Mesendoderm (in vitro differentiated cells): Measurements from ENCODE around the gene PIEZO2.
"Not testable (repeated sequence)": the region's sequence is repeated elsewhere in the genome, so short reads cannot be mapped to it uniquely, and the experiment has no call there.

Experiments
- DNase-seq: peaks from one replicate; pipeline ENCODE4 v3.0.0; 2013
- H2AK5ac ChIP-seq: 2 replicates; pipeline ENCODE4 v1.6.1; 2013; ENCODE audit warnings: low read length, inconsistent platforms
- H2BK120ac ChIP-seq: 2 replicates; pipeline ENCODE4 v1.6.1; 2013; ENCODE audit warnings: low read depth, mild to moderate bottlenecking, low read length, moderate library complexity, mixed read lengths
- H2BK15ac ChIP-seq: replicated peaks from 2 replicates; pipeline ENCODE4 v1.6.1; 2013; ENCODE audit warnings: low read depth, mild to moderate bottlenecking, moderate library complexity
- H2BK5ac ChIP-seq: 2 replicates; pipeline ENCODE4 v1.6.1; 2013; ENCODE audit warnings: low read length, inconsistent platforms
- H3K18ac ChIP-seq: 2 replicates; pipeline ENCODE4 v1.6.1; 2013; ENCODE audit warnings: mild to moderate bottlenecking, low read length, mixed read lengths
- H3K23ac ChIP-seq: one replicate; pipeline ENCODE4 v1.6.1; 2013; ENCODE audit warnings: low read length
- H3K27ac ChIP-seq: 2 replicates; pipeline ENCODE4 v1.5.1; 2013; ENCODE audit warnings: low read depth, mild to moderate bottlenecking, inconsistent platforms, low read length, moderate library complexity
- H3K27me3 ChIP-seq: 2 replicates; pipeline ENCODE4 v1.6.1; 2013; ENCODE audit warnings: low read length, control low read depth, mild to moderate bottlenecking, inconsistent platforms; ENCODE audit not compliant: insufficient read depth, poor library complexity
- H3K36me3 ChIP-seq: 2 replicates; pipeline ENCODE4 v1.6.1; 2013; ENCODE audit warnings: low read length, inconsistent platforms; ENCODE audit not compliant: control insufficient read depth, insufficient read depth
- H3K4ac ChIP-seq: one replicate; pipeline ENCODE4 v1.6.1; 2013; ENCODE audit warnings: low read depth, mild to moderate bottlenecking, low read length, moderate library complexity
- H3K4me1 ChIP-seq: 2 replicates; pipeline ENCODE4 v1.6.1; 2013; ENCODE audit warnings: low read depth, low read length, inconsistent platforms; ENCODE audit not compliant: control insufficient read depth
- H3K4me2 ChIP-seq: 2 replicates; pipeline ENCODE4 v1.6.1; 2013; ENCODE audit warnings: low read length
- H3K4me3 ChIP-seq: 2 replicates; pipeline ENCODE4 v1.5.1; 2013; ENCODE audit warnings: mild to moderate bottlenecking, low read length
- H3K56ac ChIP-seq: one replicate; pipeline ENCODE4 v1.6.1; 2013; ENCODE audit warnings: low read length
- H3K79me1 ChIP-seq: 2 replicates; pipeline ENCODE4 v1.6.1; 2013; ENCODE audit warnings: low read length, inconsistent platforms
- H3K79me2 ChIP-seq: 2 replicates; pipeline ENCODE4 v1.6.1; 2013; ENCODE audit warnings: mild to moderate bottlenecking, low read length; ENCODE audit not compliant: control insufficient read depth, insufficient read depth
- H3K9ac ChIP-seq: 2 replicates; pipeline ENCODE4 v1.6.1; 2013; ENCODE audit warnings: low read length, inconsistent platforms
- H4K5ac ChIP-seq: one replicate; pipeline ENCODE4 v1.6.1; 2013; ENCODE audit warnings: low read length
- H4K8ac ChIP-seq: one replicate; pipeline ENCODE4 v1.6.1; 2013; ENCODE audit warnings: low read depth, mild to moderate bottlenecking, control low read depth, low read length, moderate library complexity
- WGBS: extraction: QIAGEN DNeasy Blood & Tissue Kit; methylation state at CpG from one replicate; pipeline ENCODE4 v1.1.7; 2013; ENCODE audit warnings: low lambda C conversion rate, missing lambda C conversion rate; ENCODE audit not compliant: insufficient coverage; ENCODE audit errors: extremely low coverage; 5-methylcytosine and 5-hydroxymethylcytosine counted together

PIEZO2 gene

GRCh38 chr18:10637858-10638538 lies 511.4 kb downstream of the PIEZO2 start:
- H3K9ac ChIP-seq, H2AK5ac ChIP-seq: not testable (repeated sequence)

DNA sequence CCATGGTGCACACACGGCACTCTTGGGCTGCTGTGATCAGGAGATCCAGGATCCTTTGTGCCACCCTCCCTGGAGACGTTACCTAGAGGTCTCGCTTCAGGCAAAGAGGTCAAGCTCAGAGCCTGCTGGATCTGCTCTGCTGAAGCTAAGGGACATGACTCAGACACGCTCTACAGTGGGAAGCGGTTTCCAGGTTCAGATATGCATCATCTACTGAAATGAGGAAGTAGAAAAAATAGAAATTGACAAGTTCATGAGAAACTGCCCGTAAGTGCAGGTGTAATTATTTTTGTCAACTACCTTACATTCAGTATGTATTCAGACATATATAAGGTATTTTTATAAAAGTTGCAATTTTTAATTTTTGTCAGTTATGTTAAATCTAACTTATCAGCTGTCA lies 520.3 kb downstream of the PIEZO2 start:
- H2AK5ac ChIP-seq, H3K27me3 ChIP-seq, H3K27ac ChIP-seq, H3K4me1 ChIP-seq, H3K56ac ChIP-seq, H3K36me3 ChIP-seq, H3K79me2 ChIP-seq, H2BK15ac ChIP-seq, H3K79me1 ChIP-seq, H3K4me2 ChIP-seq, H3K4me3 ChIP-seq, H3K4ac ChIP-seq, H3K9ac ChIP-seq, H3K23ac ChIP-seq, H3K18ac ChIP-seq, DNase-seq, H4K5ac ChIP-seq, H2BK5ac ChIP-seq, H4K8ac ChIP-seq, H2BK120ac ChIP-seq: not testable (repeated sequence)
- WGBS, result no CpG with 5 or more reads among the region's 6 CpGs

More at GRCh38 chr18:10637858-10638538, 511.4 kb downstream of the PIEZO2 start:
- not testable (repeated sequence) for H2BK15ac ChIP-seq, H3K4me1 ChIP-seq, H2BK5ac ChIP-seq, H3K36me3 ChIP-seq, H2BK120ac ChIP-seq, H3K56ac ChIP-seq, H3K27ac ChIP-seq, H3K79me1 ChIP-seq, H4K5ac ChIP-seq, H3K18ac ChIP-seq, DNase-seq, H3K4me2 ChIP-seq, H4K8ac ChIP-seq, H3K4me3 ChIP-seq, H3K4ac ChIP-seq, H3K79me2 ChIP-seq, H3K23ac ChIP-seq, H3K27me3 ChIP-seq
- WGBS, result no CpG with 5 or more reads among the region's 11 CpGs

DNA sequence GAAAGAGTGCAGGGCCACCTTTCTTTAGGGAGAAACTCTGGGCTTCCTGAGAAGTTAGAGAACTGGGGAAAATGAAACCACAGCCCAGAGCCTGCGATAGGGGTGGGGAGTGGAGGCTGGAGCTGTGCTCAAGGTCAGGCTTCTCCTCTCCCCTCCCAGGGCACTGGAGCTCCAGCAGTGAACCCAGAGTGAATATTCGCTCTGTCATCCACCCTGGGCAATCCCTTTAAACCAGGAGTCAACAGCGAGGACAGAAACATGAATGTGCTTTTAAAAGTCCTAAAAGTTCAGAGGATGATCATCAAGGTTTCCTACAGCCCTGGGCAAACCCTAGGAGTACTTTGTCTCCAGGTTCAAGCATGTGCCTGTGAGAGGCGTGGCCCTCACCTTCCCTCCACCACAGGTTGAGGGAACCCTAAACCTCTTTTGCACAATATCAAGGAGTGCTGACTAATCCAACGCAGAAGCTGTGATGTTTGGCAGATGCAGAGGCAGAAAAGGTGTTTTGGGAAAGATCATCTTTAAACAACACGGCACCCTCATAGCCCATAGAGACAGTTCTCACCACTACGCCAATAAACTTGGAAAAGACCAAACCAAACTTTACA lies 522.7 kb downstream of the PIEZO2 start:
- H3K4ac ChIP-seq, H2AK5ac ChIP-seq: not testable (repeated sequence)

DNA sequence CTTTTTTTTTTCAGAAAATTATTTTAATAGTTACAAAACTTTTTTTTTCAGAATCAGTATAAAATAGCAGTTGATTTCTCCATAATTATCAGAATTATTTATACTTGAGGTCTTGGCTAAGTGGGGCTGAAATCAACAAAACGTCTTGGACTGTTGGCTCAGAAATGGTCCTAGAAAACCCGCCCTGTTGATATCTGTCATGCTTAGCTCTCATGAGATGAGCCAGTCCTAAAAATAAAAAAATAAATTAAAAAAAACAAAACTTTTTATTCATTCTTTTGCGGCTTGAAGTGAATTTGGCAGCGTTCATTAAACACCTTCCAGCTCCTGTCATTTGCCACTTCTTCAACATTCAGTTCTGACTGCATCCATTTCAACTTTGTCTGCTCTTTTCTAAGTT lies 525.8 kb downstream of the PIEZO2 start:
- not testable (repeated sequence) for H3K79me2 ChIP-seq, H3K4me2 ChIP-seq, H3K56ac ChIP-seq, H3K27ac ChIP-seq, H3K79me1 ChIP-seq, H2BK5ac ChIP-seq, H2AK5ac ChIP-seq, H4K5ac ChIP-seq, H3K9ac ChIP-seq, H2BK15ac ChIP-seq, H4K8ac ChIP-seq, H3K27me3 ChIP-seq, H3K36me3 ChIP-seq, H2BK120ac ChIP-seq, H3K4ac ChIP-seq, H3K4me1 ChIP-seq, H3K23ac ChIP-seq, H3K18ac ChIP-seq, H3K4me3 ChIP-seq, DNase-seq
- WGBS, result no CpG with 5 or more reads among the region's 4 CpGs

More for the DNA sequence above, 522.7 kb downstream of the PIEZO2 start:
- H3K36me3 ChIP-seq, H2BK120ac ChIP-seq, H3K79me1 ChIP-seq, DNase-seq, H4K8ac ChIP-seq, H2BK15ac ChIP-seq, H3K9ac ChIP-seq, H3K79me2 ChIP-seq, H3K27me3 ChIP-seq, H3K4me3 ChIP-seq, H2BK5ac ChIP-seq, H3K18ac ChIP-seq, H3K4me2 ChIP-seq, H3K4me1 ChIP-seq, H3K56ac ChIP-seq, H3K27ac ChIP-seq, H3K23ac ChIP-seq, H4K5ac ChIP-seq: not testable (repeated sequence)
- WGBS, result no CpG with 5 or more reads among the region's 7 CpGs

DNA sequence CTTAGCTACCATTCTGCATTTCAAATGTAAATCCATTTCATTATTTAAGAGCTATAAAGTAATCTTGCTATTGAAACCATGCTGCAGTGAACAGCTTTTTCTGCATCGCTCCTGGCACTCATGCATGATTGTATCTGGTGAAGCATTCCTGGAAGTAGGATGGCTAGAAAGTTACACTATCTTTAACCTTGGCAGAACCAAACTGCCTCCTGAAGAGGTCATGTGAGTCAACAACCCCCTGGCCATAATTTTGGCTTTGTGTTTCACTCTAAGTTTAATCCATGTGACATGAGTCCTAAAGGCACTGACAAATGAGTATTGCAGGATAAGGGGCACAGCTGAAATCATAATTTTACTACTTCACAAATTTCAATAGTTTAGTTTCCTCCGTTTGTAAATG lies 526.4 kb downstream of the PIEZO2 start:
- H3K79me2 ChIP-seq, DNase-seq, H3K9ac ChIP-seq, H3K36me3 ChIP-seq, H3K4me2 ChIP-seq, H3K4me1 ChIP-seq, H3K23ac ChIP-seq, H4K8ac ChIP-seq, H3K18ac ChIP-seq, H3K4ac ChIP-seq, H3K4me3 ChIP-seq, H4K5ac ChIP-seq, H2AK5ac ChIP-seq, H3K79me1 ChIP-seq, H3K27me3 ChIP-seq, H2BK120ac ChIP-seq, H2BK5ac ChIP-seq, H2BK15ac ChIP-seq, H3K27ac ChIP-seq, H3K56ac ChIP-seq: not testable (repeated sequence)
- no CpG with 5 or more reads among the region's 2 CpGs for WGBS
